ENCODE results near the gene RAB11FIP3. TPM values are rescaled to one million over a fixed set of nuclear protein-coding genes. Genes with fewer than 3 reads are reported as not detected.
"Not testable (repeated sequence)": the region's sequence is repeated elsewhere in the genome, so short reads cannot be mapped to it uniquely, and the experiment has no call there.

RAB11FIP3 gene
- total and polyA plus RNA-seq, 11 donors, result 19.3 to 39.9 (median 31.9) TPM

- intact Hi-C loops (cut with DNase I), result no loop called here
- Histone ChIP-seq H3K36me3 (peaks cover 0 to 47% (median 36%) of the 10 kb centered on the region in 9 donors), H3K9me3 (no peaks in the 10 kb centered on the region), H3K27me3 (no peaks in the 10 kb centered on the region), H3K27ac (no peak overlapping the region), H3K4me3 (no peak overlapping the region), H3K4me1 (no peaks in the 10 kb centered on the region)
- no peak for DNase-seq
- ATAC-seq, result no peak
- TF ChIP-seq CTCF (IDR thresholded peaks at IDR 0.05) (no peak), POLR2A (IDR thresholded peaks at IDR 0.05) (no peak)
- 87 to 95% (median 88%) methylated on average over 13 to 19 of the region's 19 CpGs for WGBS, 4 donors
Observed at GRCh38 chr16:491220-491919, 65.9 kb downstream of the RAB11FIP3 start.

- Histone ChIP-seq H3K36me3 (peaks cover 0 to 56% (median 41%) of the 10 kb centered on the region in 9 donors), H3K27ac (no peak overlapping the region), H3K9me3 (no peaks in the 10 kb centered on the region), H3K4me3 (no peak overlapping the region), H3K4me1 (no peaks in the 10 kb centered on the region), H3K27me3 (no peaks in the 10 kb centered on the region)
- peak in 1 of 5 donors; percentile 46 for DNase-seq
- TF ChIP-seq CTCF (IDR thresholded peaks at IDR 0.05) (no peak), POLR2A (IDR thresholded peaks at IDR 0.05) (no peak)
- intact Hi-C loops (cut with DNase I), result no loop called here
- 90 to 98% (median 93%) methylated on average over 9 to 30 of the region's 30 CpGs for WGBS, 4 donors
- ATAC-seq, result peak in 1 of 4 donors; percentile 47
Observed at GRCh38 chr16:492211-492875, 66.9 kb downstream of the RAB11FIP3 start.

- H3K36me3 ChIP-seq, result peaks cover 0 to 55% (median 34%) of the 10 kb centered on the region in 9 donors
- H3K27me3 ChIP-seq; H3K4me1 ChIP-seq; H3K27ac ChIP-seq; DNase-seq; H3K4me3 ChIP-seq; ATAC-seq; intact Hi-C loops (cut with DNase I); H3K9me3 ChIP-seq: not testable (repeated sequence)
- WGBS, 4 donors, result 85 to 90% (median 88%) methylated on average over 15 of the region's 15 CpGs
Observed at GRCh38 chr16:494676-495075, 69.2 kb downstream of the RAB11FIP3 start.

- intact Hi-C loops (cut with DNase I), result no loop called here
- H3K27ac ChIP-seq, result no peak overlapping the region
- ATAC-seq, result peak in 3 of 4 donors; percentile 40 to 53 (median 46)
- 74 to 87% (median 79%) methylated on average over 9 to 11 of the region's 11 CpGs for WGBS, 4 donors
- peaks cover 0 to 1% (median 0%) of the 10 kb centered on the region in 12 donors for H3K4me1 ChIP-seq
- no peak for DNase-seq
- H3K36me3 ChIP-seq, result peaks cover 0 to 52% (median 29%) of the 10 kb centered on the region in 9 donors
- no peaks in the 10 kb centered on the region for H3K27me3 ChIP-seq
- no peaks in the 10 kb centered on the region for H3K9me3 ChIP-seq
- no peak overlapping the region for H3K4me3 ChIP-seq
- TF ChIP-seq CTCF (IDR thresholded peaks at IDR 0.05) (peak in 8 of 12 donors; percentile 9 to 35 (median 26)), POLR2A (IDR thresholded peaks at IDR 0.05) (no peak)
Observed at GRCh38 chr16:495127-495748, 69.8 kb downstream of the RAB11FIP3 start.

Data from heart left ventricle (tissue), 16 donors.